GM19043 (cell line): Measurements from ENCODE around the gene RARRES1.

Source experiments
- ATAC-seq: cut with Tn5 transposase; IDR thresholded peaks from one replicate; pipeline ENCODE4 v1.9.1; 2021; ENCODE audit warnings: low read depth; ENCODE audit not compliant: unreplicated experiment

RARRES1 gene

DNA sequence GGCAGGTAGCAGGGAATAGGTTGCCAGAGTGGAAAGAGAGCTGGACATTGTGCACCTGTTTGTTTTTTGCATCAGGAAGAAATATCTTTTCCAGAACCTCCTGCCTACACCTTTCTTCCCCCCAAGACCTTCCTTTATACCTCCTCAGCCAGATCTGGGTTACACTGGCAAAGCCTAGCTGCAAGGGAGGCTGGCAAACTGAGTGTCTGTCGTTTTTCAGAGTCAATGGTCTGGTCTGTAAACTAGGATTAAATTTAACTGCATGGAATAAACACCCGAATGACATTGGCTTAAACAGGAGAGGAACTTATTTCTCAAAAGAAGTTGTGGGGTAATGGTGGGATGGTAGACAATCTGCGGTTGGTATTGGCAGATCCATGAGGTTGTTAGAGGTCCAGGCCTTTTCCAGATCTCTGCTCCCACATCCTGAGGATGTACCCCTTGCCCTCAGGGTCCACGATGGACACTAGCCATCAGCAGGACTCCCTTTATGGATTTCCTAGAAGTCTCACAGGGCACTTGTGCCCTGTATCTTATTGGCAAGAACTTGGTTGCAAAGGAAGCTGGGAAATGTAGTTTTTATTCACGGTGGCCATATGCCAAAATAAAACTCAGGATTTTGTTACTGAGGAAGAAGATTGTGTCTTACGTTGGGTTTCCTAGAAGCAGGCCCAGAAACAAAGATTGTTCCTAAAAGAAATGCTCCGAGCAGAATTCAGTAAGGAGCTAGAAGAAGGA lies 3.2 kb upstream of the RARRES1 start:
- no peak for ATAC-seq

DNA sequence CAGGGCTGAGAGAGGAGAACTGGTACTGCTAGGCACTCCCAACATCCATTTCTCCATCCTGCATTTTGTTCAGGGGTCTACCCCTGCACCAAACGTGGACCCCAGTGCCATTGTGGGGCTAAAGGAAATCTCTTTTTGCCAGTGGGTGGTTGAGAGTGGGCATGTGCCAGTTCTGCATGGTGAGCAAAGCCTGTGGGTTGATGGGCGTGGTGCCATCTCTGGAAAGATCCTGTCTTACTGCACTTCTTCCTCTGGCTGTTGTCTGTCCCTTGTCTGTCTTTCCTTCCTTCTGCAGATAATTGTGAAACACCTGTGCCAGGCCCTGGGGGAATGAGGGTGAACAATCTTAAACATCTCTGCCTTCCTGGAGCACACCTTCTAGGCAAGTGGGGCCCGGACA lies 1.4 kb upstream of the RARRES1 start:
- ATAC-seq, result no peak

DNA sequence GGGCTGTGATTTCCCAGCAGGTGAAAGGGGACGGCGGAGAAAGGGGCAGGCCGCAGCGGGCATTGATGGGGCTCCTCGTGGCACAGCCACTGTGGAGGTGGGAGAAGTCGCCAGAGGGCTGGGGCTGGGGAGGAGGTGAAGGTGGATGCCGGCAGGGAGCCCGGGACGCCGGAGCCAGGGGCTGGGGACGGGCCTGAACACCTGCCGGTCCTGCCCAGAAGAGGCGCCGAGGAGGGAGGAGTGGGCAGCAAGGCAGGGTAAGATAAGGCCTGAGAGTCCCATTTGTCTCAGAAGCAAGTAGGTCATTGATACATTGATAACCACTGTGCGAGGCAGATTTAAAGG lies 571 bp upstream of the RARRES1 start:
- ATAC-seq, result no peak

DNA sequence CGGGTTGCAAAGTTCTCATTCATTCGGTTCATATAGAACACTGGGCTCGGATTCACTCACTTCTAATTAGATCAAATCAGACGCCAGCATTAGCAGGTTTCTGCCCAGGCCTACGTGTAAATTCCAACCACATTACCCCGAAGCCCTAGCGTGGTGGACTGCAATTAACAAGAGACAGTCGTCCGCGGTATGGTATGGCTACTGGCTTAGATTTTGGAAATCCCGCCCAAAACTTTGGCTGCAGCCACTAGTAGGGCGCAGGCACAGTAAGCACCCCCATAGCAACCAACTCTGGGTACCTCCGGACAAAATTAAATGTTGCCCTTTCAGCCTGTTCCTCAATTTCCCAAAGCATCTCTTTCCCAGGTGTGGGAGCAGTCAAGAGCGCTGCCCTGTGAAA lies 771 bp downstream of the RARRES1 start:
- no peak for ATAC-seq

- no peak for ATAC-seq
These were observed 3.4 kb downstream of the RARRES1 start for GRCh38 chr3:158728851-158729250.

GRCh38 chr3:158728061-158728377 lies 4.2 kb downstream of the RARRES1 start:
- ATAC-seq, result no peak

DNA sequence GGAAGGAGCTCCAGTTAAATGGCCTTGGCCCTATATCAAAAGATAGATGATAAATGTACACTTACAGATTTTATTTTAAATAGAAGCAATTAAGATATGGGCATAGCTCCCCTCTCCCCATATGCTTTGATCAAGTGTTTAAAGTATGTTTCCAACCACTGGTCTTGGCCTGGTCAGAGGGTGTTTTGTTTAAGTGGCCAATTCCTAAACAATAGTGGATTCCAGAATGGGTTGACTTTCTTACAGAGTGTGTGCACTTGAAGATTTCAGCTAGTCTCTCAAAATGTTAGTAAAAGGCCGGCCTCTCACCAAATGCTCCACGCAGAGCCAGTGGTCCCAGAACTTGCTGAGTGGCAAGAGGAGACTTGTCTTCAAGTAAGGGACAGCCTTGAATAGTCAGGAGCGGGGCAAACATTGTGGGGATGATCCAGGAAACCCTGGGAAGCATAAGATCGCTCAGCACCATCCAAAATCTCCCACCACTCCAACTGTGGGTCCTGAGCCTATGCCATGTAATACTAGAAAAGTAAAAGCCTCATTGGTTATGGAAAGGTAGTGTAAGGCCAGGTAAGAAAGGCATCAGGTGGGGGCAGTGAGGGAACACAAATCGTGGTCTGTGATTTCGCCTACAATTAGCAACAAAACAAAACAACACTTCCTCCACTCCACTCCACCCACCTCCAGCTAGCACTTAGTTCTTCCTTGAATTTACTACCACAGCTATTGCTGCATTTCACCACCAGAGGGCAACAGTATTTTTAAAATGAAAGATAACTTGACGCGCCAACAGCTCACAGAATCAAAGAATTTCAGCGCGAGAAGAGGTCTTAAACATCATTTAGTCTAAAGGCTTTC lies 4.8 kb downstream of the RARRES1 start:
- peak; percentile 55 for ATAC-seq

DNA sequence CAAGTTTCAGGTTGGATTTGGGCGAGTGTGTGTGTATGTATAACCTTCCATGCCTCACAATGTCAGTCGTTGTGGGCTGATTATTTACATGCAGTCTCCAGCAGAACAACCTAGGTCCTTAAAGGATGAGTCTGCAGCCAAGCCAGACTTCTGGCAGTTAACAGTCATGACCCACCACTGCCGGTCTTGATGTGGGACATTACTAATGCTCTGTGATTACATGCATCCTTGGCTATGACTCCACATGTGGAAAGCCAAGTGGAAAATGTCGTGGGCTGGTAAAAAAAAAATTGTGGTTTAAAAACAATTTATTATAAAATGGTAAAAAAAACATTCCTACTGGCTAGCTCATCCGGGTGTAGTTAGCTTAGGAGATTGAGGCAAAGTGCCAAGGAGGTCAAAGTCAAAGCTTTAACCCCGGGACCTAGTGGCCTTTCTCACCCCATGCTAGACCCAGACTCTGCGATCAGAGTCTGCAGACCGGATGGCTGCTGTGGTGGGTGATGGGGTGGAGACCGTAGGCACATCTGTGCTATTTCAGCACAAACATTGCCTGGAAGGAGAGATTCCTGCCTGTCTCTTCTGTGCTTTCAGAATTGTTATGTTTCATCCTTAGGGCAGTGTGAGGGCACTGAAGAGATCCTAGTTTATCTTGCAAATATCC lies 6.8 kb downstream of the RARRES1 start:
- ATAC-seq, result no peak

GRCh38 chr3:158723991-158724390 lies 8.3 kb downstream of the RARRES1 start:
- ATAC-seq, result no peak

DNA sequence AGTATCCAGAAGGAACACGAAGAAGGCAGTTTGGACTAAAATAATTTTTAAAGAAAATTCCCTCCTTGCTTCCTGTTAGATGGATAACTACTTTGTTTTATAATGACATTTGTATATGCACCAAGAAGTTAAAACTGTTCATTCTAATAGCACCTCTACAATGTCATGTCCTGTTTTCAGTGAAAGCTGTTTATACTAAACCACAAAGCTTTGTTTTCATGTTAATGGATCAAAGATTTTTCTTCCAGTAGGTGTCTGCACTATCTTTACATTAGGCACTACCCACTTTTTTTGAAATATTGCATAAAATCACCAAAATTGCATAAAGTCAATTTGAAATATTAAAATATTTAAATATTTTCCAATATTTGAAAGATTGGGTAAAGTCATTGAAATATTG lies 10.1 kb downstream of the RARRES1 start:
- no peak for ATAC-seq

- ATAC-seq, result no peak
These were observed 13.6 kb downstream of the RARRES1 start for GRCh38 chr3:158718490-158719170.

DNA sequence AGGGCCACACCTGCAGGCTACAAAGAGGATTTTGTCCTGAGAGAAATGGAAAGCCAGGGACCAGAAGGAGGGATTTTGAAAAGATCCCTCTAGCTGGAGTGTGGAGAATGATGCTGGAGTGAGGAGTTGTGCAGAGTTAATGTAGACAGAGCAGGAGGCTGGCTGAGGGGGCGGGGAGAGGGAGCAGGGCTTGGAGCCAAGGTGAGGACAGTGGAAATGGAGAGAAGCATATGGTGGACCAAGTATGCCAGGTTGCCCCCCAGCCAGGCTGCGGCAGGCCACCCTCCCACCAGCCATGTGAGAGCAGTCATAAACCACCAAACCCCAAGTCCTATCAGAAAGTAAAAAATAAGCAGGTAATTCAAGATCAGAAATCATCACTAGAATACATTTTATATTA lies 14.7 kb downstream of the RARRES1 start:
- ATAC-seq, result no peak

DNA sequence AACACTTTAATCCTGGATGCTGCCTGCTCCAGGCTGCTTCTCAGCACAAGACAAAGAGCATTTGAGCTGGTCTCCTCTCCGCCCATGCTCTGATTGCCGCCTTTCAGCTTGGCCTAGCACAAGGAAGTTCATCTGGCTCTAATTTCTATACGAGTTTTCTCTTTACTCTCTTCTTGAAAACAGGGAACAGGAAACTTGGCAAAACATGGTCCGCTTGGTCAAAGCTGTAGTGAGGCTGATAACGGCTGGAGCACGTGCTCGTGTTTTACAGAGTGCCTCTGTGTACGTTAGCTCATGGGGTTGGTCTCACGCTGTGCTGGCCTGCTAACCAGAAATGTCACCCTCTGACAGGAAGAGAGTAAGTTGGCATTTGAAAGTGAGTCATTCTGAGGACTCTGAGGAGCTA lies 19.2 kb downstream of the RARRES1 start:
- ATAC-seq, result no peak

- peak; percentile 47 for ATAC-seq
These were observed 19.8 kb downstream of the RARRES1 start for GRCh38 chr3:158712443-158712842.

DNA sequence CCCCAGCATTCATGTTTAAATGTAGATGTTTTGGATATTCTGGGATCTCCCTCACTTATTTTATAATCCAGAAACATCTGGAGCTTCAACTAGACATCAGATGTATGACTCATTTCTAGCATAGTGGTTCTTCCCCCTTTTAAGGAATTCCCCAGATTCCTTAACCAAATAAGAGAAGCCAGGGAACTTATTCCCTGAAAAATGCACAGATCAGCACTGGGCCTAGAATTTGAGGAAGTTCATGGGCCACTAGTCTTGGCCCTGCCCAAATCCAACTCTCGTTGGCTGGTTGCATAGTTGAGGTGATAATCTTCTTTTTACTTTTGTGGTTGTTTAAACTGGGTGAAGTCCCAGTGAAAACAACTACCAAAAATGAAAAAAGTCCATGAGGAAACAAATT lies 20.4 kb downstream of the RARRES1 start:
- ATAC-seq, result no peak

DNA sequence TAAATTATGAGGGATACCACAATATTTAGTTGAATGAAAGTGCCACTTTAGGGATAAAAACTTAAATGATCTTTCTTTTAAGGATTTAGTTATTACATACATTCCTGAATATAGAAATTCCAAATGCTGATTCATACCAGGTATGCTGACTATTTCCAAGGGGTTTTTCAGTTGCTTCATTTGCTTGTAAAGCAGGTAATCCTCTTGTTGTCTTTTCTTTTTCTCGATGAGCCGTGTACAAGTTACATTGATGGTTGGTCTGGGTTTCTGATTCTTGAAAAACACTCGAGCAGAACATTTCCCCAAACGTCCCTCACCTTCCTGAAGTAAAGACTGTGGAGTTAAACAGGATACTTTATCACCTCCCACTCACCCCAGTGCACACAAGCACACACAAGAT lies 21.7 kb downstream of the RARRES1 start:
- no peak for ATAC-seq

DNA sequence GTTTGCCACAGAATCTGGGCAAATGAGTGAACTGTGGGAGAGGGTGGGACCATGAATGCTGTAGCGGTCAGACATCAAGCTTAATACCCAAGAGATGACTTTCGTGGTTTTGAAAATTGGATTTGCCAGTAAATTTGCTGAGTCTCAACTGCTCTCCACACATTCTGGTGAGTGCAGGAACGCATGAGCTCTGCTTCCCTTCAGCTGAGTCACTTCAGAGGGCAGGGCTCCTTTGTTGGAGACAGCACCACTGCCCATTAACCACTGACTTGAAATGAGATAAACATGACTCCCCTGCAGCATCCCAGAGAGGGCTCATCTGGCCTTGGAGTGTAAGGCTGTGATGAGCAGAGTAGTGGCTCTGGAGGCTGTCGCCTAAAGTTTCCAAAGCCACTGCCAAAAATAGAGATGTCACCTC lies 22.6 kb downstream of the RARRES1 start:
- no peak for ATAC-seq

DNA sequence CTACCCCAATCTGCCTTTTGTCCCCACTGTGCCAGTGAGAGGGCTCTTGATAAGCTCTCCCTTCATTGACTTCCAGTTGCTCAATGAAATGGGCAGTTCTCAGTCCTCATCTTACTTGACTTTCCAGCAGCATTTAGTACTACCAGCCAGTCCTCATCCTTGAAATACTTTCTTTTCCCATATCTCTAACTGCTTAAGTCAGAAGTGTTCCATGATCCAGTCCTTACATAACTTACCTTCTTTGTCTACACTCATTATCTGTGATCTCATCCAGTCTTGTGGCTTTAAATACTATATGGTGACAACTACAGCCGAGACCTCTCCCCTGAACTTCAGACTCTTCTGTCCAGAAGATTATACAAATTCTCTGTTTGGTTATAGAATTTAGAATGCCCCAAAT lies 28.7 kb downstream of the RARRES1 start:
- ATAC-seq, result no peak

DNA sequence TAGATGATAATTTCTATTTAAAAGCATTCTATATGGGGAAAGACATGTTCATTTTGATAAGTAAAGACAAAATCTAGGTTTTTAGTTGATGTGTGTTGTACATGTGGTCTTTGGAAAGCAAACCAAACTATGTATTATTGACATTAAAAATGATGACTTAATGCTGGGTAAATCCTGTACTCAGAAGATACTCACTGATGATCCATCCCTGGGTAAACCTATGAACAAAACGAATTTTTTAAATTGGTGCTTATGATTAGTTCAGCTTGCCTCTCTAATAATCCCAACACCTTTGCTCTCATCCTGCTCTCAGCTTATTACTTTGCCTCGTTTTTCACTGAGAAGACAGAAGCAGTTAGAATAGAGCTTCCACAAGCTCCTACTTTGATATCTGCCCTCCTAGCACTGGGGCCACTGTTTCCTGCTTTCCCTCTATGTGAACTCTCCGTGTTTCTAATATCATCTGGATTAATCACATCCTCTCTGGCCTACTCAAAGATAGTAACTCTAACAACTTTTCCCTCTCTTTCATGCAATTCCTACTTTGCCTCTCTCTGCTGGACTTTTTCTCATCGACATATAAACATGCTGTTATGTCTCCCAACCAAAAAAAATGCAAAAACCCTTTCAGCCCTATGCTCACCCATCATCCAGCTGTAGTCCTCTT lies 29.3 kb downstream of the RARRES1 start:
- no peak for ATAC-seq

DNA sequence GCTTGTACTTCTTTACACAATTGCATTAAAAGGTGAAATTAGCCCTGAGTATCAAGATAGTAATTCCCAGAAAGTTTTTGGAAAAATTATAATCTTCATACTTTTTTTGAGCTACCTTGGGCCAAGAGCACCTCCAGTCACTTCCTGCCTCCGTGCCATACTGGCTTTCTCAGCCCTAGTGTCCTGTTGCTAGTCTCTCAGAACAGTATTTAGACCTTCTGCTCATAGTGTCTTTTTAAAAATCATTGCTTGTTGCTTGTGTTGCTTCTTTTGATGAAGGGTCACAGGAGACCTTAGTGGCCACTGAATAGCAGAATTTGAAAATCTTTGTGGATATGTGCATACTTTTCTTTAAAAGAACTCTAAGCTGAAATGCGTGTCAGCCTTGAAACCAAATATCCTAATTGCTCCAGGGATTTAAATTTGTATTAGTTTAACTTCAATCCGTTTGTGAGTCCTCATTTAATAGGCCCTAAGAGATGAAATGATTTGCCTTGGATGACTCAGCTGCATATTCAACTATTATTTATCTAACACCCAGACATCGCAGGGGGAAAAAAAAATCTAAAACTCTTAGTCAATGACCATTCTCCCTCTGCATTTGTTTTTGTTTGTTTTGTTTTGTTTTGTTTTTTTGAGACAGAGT lies 30.7 kb downstream of the RARRES1 start:
- no peak for ATAC-seq
